ENCODE measurements around the gene KLHL29.

Gene KLHL29

GRCh38 chr2:23480957-23481797 lies 96.2 kb downstream of the KLHL29 start:
- peaks cover 10 to 24% of the 10 kb centered on the region in 2 donors for H3K27me3 Mint-ChIP-seq
- no peaks in the 10 kb centered on the region for H3K9me3 Mint-ChIP-seq
- DNase-seq (no peak), ATAC-seq (replicated peaks) (no peak)
- no peak overlapping the region for H3K27ac Mint-ChIP-seq
- no peak overlapping the region for H3K4me3 Mint-ChIP-seq
- no peaks in the 10 kb centered on the region for H3K36me3 Mint-ChIP-seq
- no peaks in the 10 kb centered on the region for H3K4me1 Mint-ChIP-seq

- Mint-ChIP-seq H3K27ac (no peak overlapping the region), H3K9me3 (no peaks in the 10 kb centered on the region), H3K4me3 (no peak overlapping the region), H3K27me3 (peaks cover 10 to 31% of the 10 kb centered on the region in 2 donors), H3K36me3 (no peaks in the 10 kb centered on the region), H3K4me1 (no peaks in the 10 kb centered on the region)
- no peak for ATAC-seq (replicated peaks)
- no peak for DNase-seq
These were observed 97.2 kb downstream of the KLHL29 start for GRCh38 chr2:23482188-23482587.

- Mint-ChIP-seq H3K27ac (no peak overlapping the region), H3K9me3 (no peaks in the 10 kb centered on the region), H3K27me3 (peaks cover 10 to 29% of the 10 kb centered on the region in 2 donors), H3K4me1 (no peaks in the 10 kb centered on the region), H3K4me3 (no peak overlapping the region), H3K36me3 (no peaks in the 10 kb centered on the region)
- no peak for DNase-seq
- ATAC-seq (replicated peaks): no peak
These were observed 97.6 kb downstream of the KLHL29 start for GRCh38 chr2:23482607-23483006.

GRCh38 chr2:23483791-23484190 lies 98.8 kb downstream of the KLHL29 start:
- peaks cover 0 to 5% of the 10 kb centered on the region in 2 donors for H3K4me1 Mint-ChIP-seq
- DNase-seq (no peak), ATAC-seq (replicated peaks) (no peak)
- H3K27me3 Mint-ChIP-seq: peaks cover 13 to 35% of the 10 kb centered on the region in 2 donors
- no peaks in the 10 kb centered on the region for H3K36me3 Mint-ChIP-seq
- no peaks in the 10 kb centered on the region for H3K9me3 Mint-ChIP-seq
- H3K4me3 Mint-ChIP-seq: no peak overlapping the region
- no peak overlapping the region for H3K27ac Mint-ChIP-seq

GRCh38 chr2:23484275-23484674 lies 99.3 kb downstream of the KLHL29 start:
- Mint-ChIP-seq H3K27ac (no peak overlapping the region), H3K36me3 (no peaks in the 10 kb centered on the region), H3K9me3 (no peaks in the 10 kb centered on the region), H3K4me3 (no peak overlapping the region), H3K27me3 (peaks cover 13 to 30% of the 10 kb centered on the region in 2 donors), H3K4me1 (peaks cover 0 to 5% of the 10 kb centered on the region in 2 donors)
- no peak for ATAC-seq (replicated peaks)
- DNase-seq: no peak

GRCh38 chr2:23484767-23485166 lies 99.8 kb downstream of the KLHL29 start:
- no peaks in the 10 kb centered on the region for H3K36me3 Mint-ChIP-seq
- H3K4me1 Mint-ChIP-seq: peaks cover 4 to 9% of the 10 kb centered on the region in 2 donors
- H3K9me3 Mint-ChIP-seq: no peaks in the 10 kb centered on the region
- no peak overlapping the region for H3K4me3 Mint-ChIP-seq
- ATAC-seq (replicated peaks): no peak
- no peak overlapping the region for H3K27ac Mint-ChIP-seq
- peaks cover 13 to 25% of the 10 kb centered on the region in 2 donors for H3K27me3 Mint-ChIP-seq
- no peak for DNase-seq

- Mint-ChIP-seq H3K27me3 (peaks cover 12 to 24% of the 10 kb centered on the region in 2 donors), H3K9me3 (no peaks in the 10 kb centered on the region), H3K4me1 (peaks cover 5 to 10% of the 10 kb centered on the region in 2 donors), H3K27ac (no peak overlapping the region), H3K36me3 (no peaks in the 10 kb centered on the region), H3K4me3 (no peak overlapping the region)
- DNase-seq (no peak), ATAC-seq (replicated peaks) (no peak)
These were observed 100.3 kb downstream of the KLHL29 start for GRCh38 chr2:23485261-23485660.

DNA sequence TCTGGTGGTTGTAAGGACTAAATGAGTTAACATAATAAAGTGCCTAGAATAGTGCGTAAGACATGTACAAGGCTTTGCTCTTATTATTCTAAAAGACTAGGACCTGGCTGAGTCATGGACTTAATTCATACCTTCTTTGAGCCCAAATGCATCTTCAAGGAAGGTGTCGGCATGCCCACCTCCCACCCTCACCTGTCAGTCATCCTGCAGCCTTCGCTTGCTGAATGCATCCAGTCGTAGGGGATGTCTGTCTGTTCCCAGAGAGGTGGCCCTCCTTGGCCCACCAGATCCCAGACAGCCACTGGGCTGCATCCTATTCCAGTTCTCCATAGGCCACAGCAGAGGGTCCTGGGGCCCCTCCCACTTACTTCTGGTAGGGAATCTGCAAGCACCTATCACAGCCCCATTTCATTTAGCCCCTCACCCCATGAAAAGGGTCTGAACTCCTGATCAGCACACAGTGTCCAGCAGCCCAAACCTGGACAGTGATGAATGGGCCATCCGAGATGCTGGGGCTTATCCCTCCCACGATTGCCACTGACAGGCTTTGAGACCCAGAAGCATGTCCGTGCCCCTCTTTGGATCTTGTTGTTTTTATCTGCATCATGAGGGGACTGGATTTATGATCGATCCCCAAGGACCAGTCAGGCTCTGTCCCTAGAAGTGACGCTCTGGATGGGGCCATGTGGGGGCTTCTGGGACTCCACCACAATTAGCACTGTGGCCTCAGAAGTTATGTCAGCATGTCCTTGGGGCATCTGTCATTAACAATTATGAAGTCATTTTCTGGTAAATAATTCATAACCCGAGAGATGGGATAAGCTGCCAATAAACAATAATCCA lies 101.1 kb downstream of the KLHL29 start:
- no peak overlapping the region for H3K27ac Mint-ChIP-seq
- peaks cover 12 to 26% of the 10 kb centered on the region in 2 donors for H3K27me3 Mint-ChIP-seq
- no peaks in the 10 kb centered on the region for H3K36me3 Mint-ChIP-seq
- no peak overlapping the region for H3K4me3 Mint-ChIP-seq
- no peak for DNase-seq
- ATAC-seq (replicated peaks): no peak
- peaks cover 5 to 10% of the 10 kb centered on the region in 2 donors for H3K4me1 Mint-ChIP-seq
- H3K9me3 Mint-ChIP-seq: no peaks in the 10 kb centered on the region

DNA sequence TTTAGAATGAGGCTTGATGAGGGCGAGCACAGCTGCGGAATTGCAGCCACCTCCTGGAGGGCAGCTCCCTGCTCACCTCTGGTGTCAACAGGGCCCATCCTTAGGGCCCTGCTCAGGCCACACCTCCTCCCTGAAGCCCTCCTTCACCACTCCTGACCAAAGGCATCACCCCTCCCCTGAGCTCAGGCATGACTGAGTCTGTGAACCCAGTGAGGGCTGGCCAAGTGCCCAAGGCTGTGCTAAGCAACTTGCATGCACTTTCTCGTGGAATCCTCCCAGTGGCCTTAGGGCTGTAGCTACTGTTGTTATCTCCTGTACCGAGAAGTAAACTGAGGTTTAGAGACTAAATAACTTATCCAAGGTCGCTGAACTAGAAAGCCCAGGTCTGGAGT lies 101.7 kb downstream of the KLHL29 start:
- peaks cover 5 to 10% of the 10 kb centered on the region in 2 donors for H3K4me1 Mint-ChIP-seq
- H3K4me3 Mint-ChIP-seq: no peak overlapping the region
- no peaks in the 10 kb centered on the region for H3K9me3 Mint-ChIP-seq
- DNase-seq (no peak), ATAC-seq (replicated peaks) (no peak)
- H3K27ac Mint-ChIP-seq: no peak overlapping the region
- no peaks in the 10 kb centered on the region for H3K36me3 Mint-ChIP-seq
- peaks cover 17 to 32% of the 10 kb centered on the region in 2 donors for H3K27me3 Mint-ChIP-seq

DNA sequence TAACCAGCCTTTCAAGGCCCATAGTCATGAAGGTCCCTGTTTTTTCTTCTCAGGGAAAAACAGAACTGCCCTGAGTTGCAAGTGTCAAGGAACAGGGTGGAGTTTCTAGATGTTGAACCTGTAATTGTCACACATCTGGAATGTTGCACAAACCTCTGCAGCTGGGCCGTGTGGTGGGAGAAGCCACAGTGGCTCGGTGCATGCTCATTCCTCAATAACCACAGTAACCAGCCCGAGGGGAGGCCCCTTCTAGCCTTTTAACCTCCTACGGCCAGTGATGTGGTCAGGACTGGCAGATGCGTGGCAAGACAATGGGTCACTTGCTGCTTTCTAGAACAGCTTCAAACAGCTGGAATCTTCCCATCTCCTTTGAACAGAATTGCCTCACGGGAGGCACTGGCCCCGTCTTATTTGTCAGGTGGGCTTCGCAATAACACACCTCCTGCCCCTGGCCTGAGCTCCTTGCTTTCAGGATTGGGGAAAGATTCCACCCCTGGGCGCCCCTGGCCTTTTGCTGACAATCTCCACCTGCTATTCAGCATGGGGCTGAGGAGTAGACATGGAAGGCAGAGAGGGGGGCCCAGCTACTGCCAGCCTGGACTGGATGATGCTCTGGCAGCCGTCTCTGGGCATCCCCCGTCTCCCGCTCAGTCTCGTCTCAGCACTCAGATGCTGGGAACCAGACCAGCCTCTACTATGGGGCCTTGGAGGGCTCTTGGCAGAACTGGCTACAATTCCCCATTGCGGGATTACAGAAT lies 102.9 kb downstream of the KLHL29 start:
- ATAC-seq (replicated peaks): peak in 1 of 2 donors; percentile 22
- Mint-ChIP-seq H3K4me1 (peaks cover 5 to 10% of the 10 kb centered on the region in 2 donors), H3K9me3 (no peaks in the 10 kb centered on the region), H3K27ac (no peak overlapping the region), H3K4me3 (no peak overlapping the region), H3K27me3 (peaks cover 22 to 41% of the 10 kb centered on the region in 2 donors), H3K36me3 (peaks cover 0 to 2% of the 10 kb centered on the region in 2 donors)
- no peak for DNase-seq

GRCh38 chr2:23488584-23488983 lies 103.6 kb downstream of the KLHL29 start:
- no peak for ATAC-seq (replicated peaks)
- H3K4me1 Mint-ChIP-seq: peaks cover 5 to 10% of the 10 kb centered on the region in 2 donors
- H3K27me3 Mint-ChIP-seq: peaks cover 22 to 41% of the 10 kb centered on the region in 2 donors

DNA sequence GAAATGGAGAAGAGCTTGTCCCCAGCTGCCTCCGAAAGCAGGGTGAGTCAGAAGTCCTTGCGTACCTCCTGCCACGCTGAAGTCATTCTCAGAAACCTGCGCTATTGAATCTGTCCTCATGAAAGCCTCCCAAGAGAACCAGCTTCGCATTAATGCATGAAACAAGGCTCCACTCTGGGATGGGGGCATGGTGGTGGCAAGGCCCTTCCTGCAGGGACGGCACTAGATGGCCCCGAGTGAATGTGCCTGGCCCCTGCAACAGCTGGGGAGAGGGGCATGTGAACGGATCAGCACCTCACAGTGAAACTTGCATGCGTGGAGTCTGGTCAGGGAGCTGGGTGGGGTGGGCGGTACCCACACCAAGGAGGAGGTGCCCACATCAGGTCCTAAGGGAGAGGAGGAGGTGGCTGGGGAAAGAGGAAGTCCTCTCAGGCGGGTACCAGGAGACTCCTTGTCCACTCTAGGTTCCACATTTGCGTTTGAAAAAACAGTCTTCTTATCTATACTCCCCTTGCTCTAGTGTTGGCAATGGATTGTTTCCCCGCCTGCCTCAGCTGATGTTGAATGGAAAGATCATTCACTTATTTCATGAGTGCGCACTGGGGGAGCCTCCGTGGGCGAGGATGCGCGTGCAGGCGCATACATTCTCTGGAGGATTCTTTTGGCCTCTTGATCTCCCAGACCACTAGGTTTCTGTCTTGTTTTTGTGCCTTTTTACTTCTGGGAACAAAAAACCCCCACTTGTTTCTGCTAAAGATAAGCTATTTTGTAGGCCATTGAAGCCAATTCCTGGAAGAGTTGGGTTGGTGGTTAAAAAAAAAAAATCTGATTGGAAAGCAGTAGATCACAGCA lies 104.7 kb downstream of the KLHL29 start:
- Mint-ChIP-seq H3K9me3 (no peaks in the 10 kb centered on the region), H3K27me3 (peaks cover 24 to 41% of the 10 kb centered on the region in 2 donors), H3K36me3 (peaks cover 0 to 2% of the 10 kb centered on the region in 2 donors), H3K4me1 (peaks cover 5 to 10% of the 10 kb centered on the region in 2 donors), H3K27ac (no peak overlapping the region), H3K4me3 (no peak overlapping the region)
- ATAC-seq (replicated peaks): peak in 1 of 2 donors; percentile 55
- DNase-seq: no peak

More at GRCh38 chr2:23488584-23488983, 103.6 kb downstream of the KLHL29 start:
- Mint-ChIP-seq H3K27ac (no peak overlapping the region), H3K4me3 (no peak overlapping the region), H3K9me3 (no peaks in the 10 kb centered on the region), H3K36me3 (peaks cover 0 to 2% of the 10 kb centered on the region in 2 donors)
- no peak for DNase-seq

DNA sequence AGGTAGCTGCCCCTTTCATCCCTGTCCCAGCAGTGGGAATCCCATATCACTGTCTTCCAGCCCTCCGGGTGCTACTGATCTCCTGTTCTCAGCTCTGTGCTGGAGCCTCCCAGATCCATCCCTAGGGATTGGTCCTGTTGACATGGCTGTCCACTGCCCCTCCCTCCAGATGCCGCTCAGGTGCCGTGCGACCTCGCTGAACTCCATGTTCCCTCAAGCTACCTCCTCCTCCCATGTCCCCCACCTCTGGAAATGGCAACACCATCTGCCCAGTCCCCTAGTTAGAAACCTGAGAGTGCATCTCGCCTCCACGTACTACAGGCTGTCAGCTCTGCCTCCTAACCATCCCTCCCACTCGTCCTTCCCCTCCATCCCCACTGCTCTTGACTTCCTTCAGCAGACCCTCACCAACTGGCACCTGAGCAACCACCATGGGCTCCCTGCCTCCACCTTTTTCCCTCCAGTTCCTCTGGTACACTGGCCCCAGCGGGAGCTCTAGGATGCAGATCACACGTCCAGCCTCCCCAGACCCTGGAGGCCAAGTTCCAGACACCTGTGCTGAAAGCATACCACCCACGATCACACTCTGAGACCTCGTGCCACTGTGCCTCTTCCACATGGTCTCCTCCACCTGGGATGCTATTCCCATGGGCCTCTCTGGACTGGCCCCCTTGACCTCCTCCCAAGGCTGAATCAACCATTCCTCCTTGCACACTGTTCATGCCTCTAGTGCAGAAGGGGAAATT lies 106.8 kb downstream of the KLHL29 start:
- H3K36me3 Mint-ChIP-seq: peaks cover 0 to 2% of the 10 kb centered on the region in 2 donors
- H3K27ac Mint-ChIP-seq: no peak overlapping the region
- ATAC-seq (replicated peaks): no peak

More for the DNA sequence above, 106.8 kb downstream of the KLHL29 start:
- Mint-ChIP-seq H3K4me1 (peaks cover 5 to 10% of the 10 kb centered on the region in 2 donors), H3K9me3 (no peaks in the 10 kb centered on the region), H3K4me3 (no peak overlapping the region), H3K27me3 (peaks cover 27 to 51% of the 10 kb centered on the region in 2 donors)
- DNase-seq: no peak

All from stimulated activated naive B cell treated with anti-CD40 and anti-IgM and Interleukin-4, amounts not matched to agents 10 μg/mL and 1 μg/mL and 100 μg/mL, for 72 hours (primary cell).